Calu3 (cell line): ENCODE data around the gene WDR54. TPM values are rescaled to one million over a fixed set of nuclear protein-coding genes. Genes with fewer than 3 reads are reported as not detected.

Experiments
- BruUV-seq: library from RNA; stranded (reverse); fragments of 400-500 nt; replicated peaks from 2 replicates; lab custom pipeline; 2021; lab: Mats Ljungman, UMichigan
- CTCF ChIA-PET: fragments of 300-600 bp; sonication (Branson Sonifier 250); formaldehyde crosslinking; loops from one replicate; lab custom pipeline; 2022; ENCODE audit warnings: antibody characterized with exemption; lab: Charles Lee
- DNase-seq: peaks from one replicate; pipeline ENCODE4 v3.0.0; 2022
- H3K27ac Mint-ChIP-seq: one replicate; pipeline ENCODE4 v1.8.0; 2022; ENCODE audit warnings: mixed read lengths; ENCODE audit not compliant: unreplicated experiment
- H3K27me3 Mint-ChIP-seq: one replicate; pipeline ENCODE4 v1.8.0; 2022; ENCODE audit warnings: mixed read lengths; ENCODE audit not compliant: unreplicated experiment
- H3K36me3 Mint-ChIP-seq: one replicate; pipeline ENCODE4 v1.8.0; 2022; ENCODE audit warnings: mild to moderate bottlenecking, moderate library complexity, mixed read lengths; ENCODE audit not compliant: insufficient read depth, unreplicated experiment
- H3K4me1 Mint-ChIP-seq: one replicate; pipeline ENCODE4 v1.8.0; 2022; ENCODE audit warnings: mild to moderate bottlenecking, low read depth, mixed read lengths; ENCODE audit not compliant: unreplicated experiment
- H3K4me3 Mint-ChIP-seq: one replicate; pipeline ENCODE4 v1.8.0; 2022; ENCODE audit warnings: mild to moderate bottlenecking, low read depth, moderate library complexity, mixed read lengths; ENCODE audit not compliant: unreplicated experiment
- H3K9me3 Mint-ChIP-seq: one replicate; pipeline ENCODE4 v1.8.0; 2022; ENCODE audit warnings: low read depth, mixed read lengths; ENCODE audit not compliant: unreplicated experiment
- CTCF ChIP-seq: fragments of 200-600 bp; IDR thresholded peaks from one replicate; pipeline ENCODE4 v1.8.0; 2022; ENCODE audit warnings: antibody characterized with exemption; ENCODE audit not compliant: unreplicated experiment
- intact Hi-C: fragments of 100-400 bp; cut with micrococcal nuclease; formaldehyde crosslinking; loops from one replicate; pipeline ENCODE4 v1.10.0; 2022; ENCODE audit not compliant: unreplicated experiment
- total RNA-seq: library from RNA; stranded (reverse); gene quantifications from 2 replicates; pipeline ENCODE4 v1.2.3, GENCODE V29; 2022

The WDR54 gene
- total RNA-seq, 1 experiment from 2014 or later: 30.5 TPM

GRCh38 chr2:74471332-74472065, 50.0 kb downstream of the WDR54 start:
- Mint-ChIP-seq H3K9me3 (no peaks in the 10 kb centered on the region), H3K4me1 (peaks cover 10% of the 10 kb centered on the region), H3K4me3 (peak overlapping the region; percentile 91), H3K36me3 (peaks cover 47% of the 10 kb centered on the region), H3K27me3 (no peaks in the 10 kb centered on the region), H3K27ac (peak overlapping the region; percentile 97)
- DNase-seq: no peak
- CTCF ChIA-PET: interaction anchor here (0.6 to 0.7 kb wide), 2 partner anchors 29 to 114 kb away, joined by 3 read pairs; no protein-coding TSS in a partner anchor
- no TSS peak for BruUV-seq
- intact Hi-C loops: no loop called here
- TF ChIP-seq CTCF: no peak

- no peak for TF ChIP-seq CTCF
- Mint-ChIP-seq H3K27me3 (no peaks in the 10 kb centered on the region), H3K36me3 (peaks cover 47% of the 10 kb centered on the region), H3K9me3 (no peaks in the 10 kb centered on the region), H3K27ac (peak within 1 kb of the TSS; percentile 97), H3K4me1 (peaks cover 10% of the 10 kb centered on the region), H3K4me3 (peak within 1 kb of the TSS; percentile 91)
- intact Hi-C loops: no loop called here
- DNase-seq: peak; percentile 96
- CTCF ChIA-PET: interaction anchor here (0.7 to 1.3 kb wide), 2 partner anchors 9 to 19 kb away, joined by 6 read pairs; no protein-coding TSS in a partner anchor
- BruUV-seq: TSS peak; percentile 91
Measured at GRCh38 chr2:74472086-74472944, 50.8 kb downstream of the WDR54 start, which contains the start of gene MRPL53. MRPL53 (minus strand) TSS chr2:74472680; CDS start chr2:74472660, 20 bp downstream.

- no peaks in the 10 kb centered on the region for H3K9me3 Mint-ChIP-seq
- peaks cover 47% of the 10 kb centered on the region for H3K36me3 Mint-ChIP-seq
- peaks cover 10% of the 10 kb centered on the region for H3K4me1 Mint-ChIP-seq
- no peak for TF ChIP-seq CTCF
- BruUV-seq: TSS peak; percentile 91
- CTCF ChIA-PET: interaction anchor here (0.7 to 1.3 kb wide), 2 partner anchors 9 to 19 kb away, joined by 6 read pairs; no protein-coding TSS in a partner anchor
- H3K4me3 Mint-ChIP-seq: peak overlapping the region; percentile 91
- intact Hi-C loops: no loop called here
- H3K27me3 Mint-ChIP-seq: no peaks in the 10 kb centered on the region
- no peak for DNase-seq
- H3K27ac Mint-ChIP-seq: peak overlapping the region; percentile 97
Measured at GRCh38 chr2:74472945-74473258, 51.4 kb downstream of the WDR54 start.

GRCh38 chr2:74474481-74474880, 53.0 kb downstream of the WDR54 start:
- CTCF ChIA-PET: no interaction called here
- H3K9me3 Mint-ChIP-seq: no peaks in the 10 kb centered on the region

More at GRCh38 chr2:74474481-74474880, 53.0 kb downstream of the WDR54 start:
- intact Hi-C loops: no loop called here
- Mint-ChIP-seq H3K36me3 (peaks cover 53% of the 10 kb centered on the region), H3K4me3 (no peak overlapping the region), H3K27ac (no peak overlapping the region), H3K4me1 (peaks cover 10% of the 10 kb centered on the region), H3K27me3 (no peaks in the 10 kb centered on the region)
- no TSS peak for BruUV-seq
- no peak for TF ChIP-seq CTCF
- no peak for DNase-seq
